Measurements from ENCODE around the gene BARX2.

Gene BARX2

GRCh38 chr11:129443276-129443675, 67.6 kb downstream of the BARX2 start:
- DNase-seq (ENCODE audit: low read depth): no peak
- TF ChIP-seq CTCF (IDR thresholded peaks at IDR 0.05; ENCODE audit: control insufficient read depth, insufficient read depth, low read depth, low read length, missing control alignments): no peak
- no peak overlapping the region for H3K4me3 ChIP-seq (ENCODE audit: control insufficient read depth, low read depth, low read length)

- no peak for TF ChIP-seq CTCF (IDR thresholded peaks at IDR 0.05; ENCODE audit: control insufficient read depth, insufficient read depth, low read depth, low read length, missing control alignments)
- DNase-seq (ENCODE audit: low read depth): no peak
- no peak overlapping the region for H3K4me3 ChIP-seq (ENCODE audit: control insufficient read depth, low read depth, low read length)
Observed at GRCh38 chr11:129444274-129444673, 68.6 kb downstream of the BARX2 start.

- TF ChIP-seq CTCF (IDR thresholded peaks at IDR 0.05; ENCODE audit: control insufficient read depth, insufficient read depth, low read depth, low read length, missing control alignments): no peak
- no peak for DNase-seq (ENCODE audit: low read depth)
- H3K4me3 ChIP-seq (ENCODE audit: control insufficient read depth, low read depth, low read length): no peak overlapping the region
Observed at GRCh38 chr11:129445226-129445625, 69.6 kb downstream of the BARX2 start.

DNA sequence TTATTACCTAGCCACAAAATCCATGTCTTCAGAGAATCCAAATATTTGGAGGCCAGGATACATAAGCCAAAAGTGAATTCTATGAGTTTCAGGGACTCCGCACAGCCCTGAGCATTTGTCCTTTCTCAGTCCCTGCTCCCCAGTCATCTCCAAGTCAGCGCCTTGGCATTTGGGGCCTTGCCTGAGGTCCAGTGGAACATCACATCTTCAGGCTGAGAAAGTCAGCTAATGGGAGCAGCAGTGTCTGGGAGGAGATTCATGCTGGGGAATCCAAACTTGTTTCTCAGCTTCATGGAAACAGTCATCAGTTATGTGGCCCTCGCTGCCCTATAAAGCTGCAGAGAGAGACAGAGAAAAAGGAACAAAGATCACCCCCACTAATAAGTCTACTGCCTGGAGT, 70.9 kb downstream of the BARX2 start:
- no peak for TF ChIP-seq CTCF (IDR thresholded peaks at IDR 0.05; ENCODE audit: control insufficient read depth, insufficient read depth, low read depth, low read length, missing control alignments)
- no peak for DNase-seq (ENCODE audit: low read depth)
- no peak overlapping the region for H3K4me3 ChIP-seq (ENCODE audit: control insufficient read depth, low read depth, low read length)

- DNase-seq (ENCODE audit: low read depth): no peak
- H3K4me3 ChIP-seq (ENCODE audit: control insufficient read depth, low read depth, low read length): no peak overlapping the region
- TF ChIP-seq CTCF (IDR thresholded peaks at IDR 0.05; ENCODE audit: control insufficient read depth, insufficient read depth, low read depth, low read length, missing control alignments): no peak
Observed at GRCh38 chr11:129447654-129448239, 72.1 kb downstream of the BARX2 start.

DNA sequence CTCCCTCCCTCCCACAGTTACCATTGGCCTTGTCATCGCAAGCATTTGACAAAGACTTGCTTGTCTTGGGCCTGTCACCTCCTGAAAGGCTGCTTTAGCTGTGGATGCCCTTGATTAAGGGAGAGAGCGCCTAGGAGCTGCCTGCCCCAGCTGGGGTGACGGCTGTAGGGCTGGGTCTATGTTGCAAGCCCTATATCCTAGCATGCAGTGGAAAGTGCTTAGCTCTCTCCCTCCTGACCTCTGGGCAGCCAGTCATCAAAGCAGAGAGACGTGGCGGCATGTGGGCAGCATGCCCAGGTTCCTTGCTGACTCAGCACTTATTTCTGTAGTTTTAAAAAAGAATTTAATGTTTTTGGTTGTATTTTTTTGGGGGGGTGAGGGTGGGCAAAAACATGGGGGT, 75.9 kb downstream of the BARX2 start:
- no peak overlapping the region for H3K4me3 ChIP-seq (ENCODE audit: control insufficient read depth, low read depth, low read length)
- DNase-seq (ENCODE audit: low read depth): no peak
- no peak for TF ChIP-seq CTCF (IDR thresholded peaks at IDR 0.05; ENCODE audit: control insufficient read depth, insufficient read depth, low read depth, low read length, missing control alignments)

- no peak for DNase-seq (ENCODE audit: low read depth)
- H3K4me3 ChIP-seq (ENCODE audit: control insufficient read depth, low read depth, low read length): no peak overlapping the region
- TF ChIP-seq CTCF (IDR thresholded peaks at IDR 0.05; ENCODE audit: control insufficient read depth, insufficient read depth, low read depth, low read length, missing control alignments): no peak
Observed at GRCh38 chr11:129453293-129453721, 77.7 kb downstream of the BARX2 start.

Data from AG09309 (cell line).